DMS114 treated with DMSO at 0.1 percent for 48 hours (cell line): ENCODE results near the gene MYH16.
"Not testable (repeated sequence)": the region's sequence is repeated elsewhere in the genome, so short reads cannot be mapped to it uniquely, and the experiment has no call there.

Experiments used
- DNase-seq: peaks from one replicate; lab custom pipeline; 2025; ENCODE audit not compliant: unreplicated experiment; lab: John Stamatoyannopoulos, UW

Gene MYH16

GRCh38 chr7:99257675-99258074, 15.0 kb upstream of the MYH16 start:
- DNase-seq: no peak

GRCh38 chr7:99258501-99258900, 14.1 kb upstream of the MYH16 start:
- no peak for DNase-seq

GRCh38 chr7:99260395-99260794, 12.2 kb upstream of the MYH16 start:
- DNase-seq: no peak

- DNase-seq: no peak
These were observed 11.0 kb upstream of the MYH16 start for GRCh38 chr7:99261646-99262045.

GRCh38 chr7:99265848-99266480, 6.7 kb upstream of the MYH16 start:
- DNase-seq: no peak

GRCh38 chr7:99267481-99267840, 5.2 kb upstream of the MYH16 start:
- no peak for DNase-seq

GRCh38 chr7:99267841-99268576, 4.6 kb upstream of the MYH16 start:
- DNase-seq: no peak

- DNase-seq: no peak
These were observed 4.1 kb upstream of the MYH16 start for GRCh38 chr7:99268577-99268908.

- DNase-seq: no peak
These were observed 1.9 kb upstream of the MYH16 start for GRCh38 chr7:99270702-99271101.

GRCh38 chr7:99273561-99273960, 922 bp downstream of the MYH16 start:
- not testable (repeated sequence) for DNase-seq

- DNase-seq: not testable (repeated sequence)
These were observed 2.3 kb downstream of the MYH16 start for GRCh38 chr7:99274908-99275307.

- DNase-seq: no peak
These were observed 2.9 kb downstream of the MYH16 start for GRCh38 chr7:99275496-99275895.

GRCh38 chr7:99278180-99278579, 5.5 kb downstream of the MYH16 start:
- no peak for DNase-seq

- not testable (repeated sequence) for DNase-seq
These were observed 11.5 kb downstream of the MYH16 start for GRCh38 chr7:99284165-99284564.

- no peak for DNase-seq
These were observed 15.3 kb downstream of the MYH16 start for GRCh38 chr7:99287779-99288534.

GRCh38 chr7:99289185-99289584, 16.5 kb downstream of the MYH16 start:
- DNase-seq: no peak

- DNase-seq: not testable (repeated sequence)
These were observed 17.5 kb downstream of the MYH16 start for GRCh38 chr7:99290148-99290547.

- DNase-seq: no peak
These were observed 18.5 kb downstream of the MYH16 start for GRCh38 chr7:99290980-99291607.

GRCh38 chr7:99292127-99292526, 19.5 kb downstream of the MYH16 start:
- no peak for DNase-seq

GRCh38 chr7:99293167-99293566, 20.5 kb downstream of the MYH16 start:
- no peak for DNase-seq

GRCh38 chr7:99293650-99294049, 21.0 kb downstream of the MYH16 start:
- DNase-seq: no peak

GRCh38 chr7:99296471-99296870, 23.8 kb downstream of the MYH16 start:
- DNase-seq: no peak
